Erythroblast (primary cell): ENCODE data around the gene RBKS.

ENCODE experiments used
- DNase-seq, 2 experiments: peaks; one replicate each; lab custom pipeline; 2025; lab: John Stamatoyannopoulos, UW
- GATA1 ChIP-seq: IDR thresholded peaks from 2 replicates; pipeline ENCODE4 v1.6.1; 2011; ENCODE audit warnings: low read depth, mild to moderate bottlenecking, control low read depth, low read length, moderate library complexity
- POLR2A ChIP-seq: IDR thresholded peaks from 2 replicates; pipeline ENCODE4 v1.6.1; 2011; ENCODE audit warnings: mild to moderate bottlenecking, low read length

Gene RBKS

DNA sequence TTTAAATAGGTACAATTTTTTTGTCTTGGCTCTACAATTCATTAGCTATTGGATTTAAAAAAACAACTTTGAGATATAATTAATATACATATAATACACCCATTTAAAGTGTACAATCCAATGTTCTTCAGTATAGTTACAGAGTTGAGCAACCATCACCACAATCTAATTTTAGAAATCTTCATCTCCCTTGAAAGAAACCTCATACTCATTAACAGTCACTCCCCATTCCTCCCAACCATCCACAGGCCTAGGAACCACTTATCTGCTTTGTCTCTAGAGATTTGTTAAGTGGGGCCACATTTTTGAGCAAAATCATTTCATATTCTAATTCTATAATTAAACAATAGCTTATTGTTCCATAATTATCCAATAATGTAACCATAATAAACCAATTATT, 86.0 kb downstream of the RBKS start:
- DNase-seq, result no peak

DNA sequence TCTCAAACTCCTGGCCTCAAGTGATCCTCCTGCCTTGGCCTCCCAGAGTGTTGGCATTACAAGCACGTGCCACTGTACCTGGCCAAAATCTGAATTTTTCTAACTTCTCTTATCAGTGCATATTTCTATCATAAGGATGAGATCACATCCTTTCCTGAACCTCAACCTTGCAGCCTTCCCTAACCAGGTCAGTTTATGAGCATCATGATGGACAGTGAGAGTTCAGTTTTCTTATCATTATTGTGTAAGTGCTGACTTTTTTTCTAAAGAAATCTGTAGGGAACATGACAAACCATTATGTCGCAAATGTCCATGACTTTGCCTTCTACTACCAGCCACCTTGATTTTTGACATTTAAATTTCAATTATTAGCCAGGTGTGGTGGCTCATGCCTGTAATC, 87.1 kb downstream of the RBKS start:
- no peak for DNase-seq
- TF ChIP-seq POLR2A, result no peak
- TF ChIP-seq GATA1, result no peak

More for the DNA sequence above, 86.0 kb downstream of the RBKS start:
- TF ChIP-seq POLR2A (no peak), GATA1 (no peak)

DNA sequence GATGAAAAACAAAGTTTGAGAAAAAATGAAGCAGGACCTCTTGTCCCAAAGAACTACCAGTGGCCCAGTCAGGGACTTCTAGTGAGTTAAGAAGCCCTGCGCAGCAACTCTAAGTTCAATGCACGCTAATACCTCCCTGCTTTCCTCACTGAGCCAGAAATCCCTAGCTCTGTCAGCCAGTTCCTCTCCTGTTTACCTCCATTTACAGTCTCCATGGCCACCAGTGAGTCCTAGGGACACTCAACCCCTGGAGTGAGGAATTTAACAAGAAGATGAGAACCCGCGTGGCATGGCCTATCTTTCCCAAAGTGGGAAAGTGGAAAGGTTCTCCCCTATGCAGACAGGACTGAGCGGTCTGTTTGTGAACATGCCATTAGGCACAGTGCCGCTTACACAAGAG, 87.6 kb downstream of the RBKS start:
- TF ChIP-seq POLR2A (no peak), GATA1 (no peak)
- no peak for DNase-seq

DNA sequence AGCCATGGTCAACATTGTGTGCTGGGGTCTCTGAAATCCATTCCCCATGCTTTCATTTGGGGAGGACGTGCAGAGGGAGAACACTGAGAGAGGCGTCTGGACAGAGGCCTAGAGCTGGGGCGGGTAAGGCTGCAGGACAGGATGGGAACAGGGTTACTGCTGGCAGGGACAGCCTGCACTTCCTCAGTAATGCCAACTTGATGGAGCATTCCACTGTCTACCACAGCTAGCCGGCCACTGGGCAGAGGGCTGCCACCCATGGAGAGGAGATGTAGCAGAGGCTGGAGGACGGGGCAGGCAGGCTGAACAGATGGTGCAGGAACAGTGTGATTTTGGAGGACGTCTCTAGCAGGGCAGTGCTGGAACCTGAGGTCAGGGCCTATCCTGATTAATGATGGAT, 89.3 kb downstream of the RBKS start:
- DNase-seq, result no peak

DNA sequence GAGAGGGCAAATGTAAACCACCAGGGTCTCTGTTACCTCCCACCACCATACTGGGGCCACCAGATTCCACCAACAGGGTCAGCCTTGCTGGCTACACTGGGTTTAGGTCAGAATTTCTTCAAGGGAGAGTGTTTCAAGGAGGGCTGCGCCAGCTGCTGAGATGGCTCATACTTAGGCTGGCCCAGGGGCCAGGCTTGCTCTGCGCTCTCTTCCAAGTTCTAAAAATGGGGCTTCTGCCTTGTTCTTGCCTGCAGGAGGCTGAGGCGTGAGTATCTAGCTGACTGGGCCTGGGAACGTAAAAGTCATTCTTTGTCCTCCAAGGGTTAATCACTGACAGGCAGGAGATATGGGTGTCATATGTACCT, 90.6 kb downstream of the RBKS start:
- DNase-seq, result no peak
- TF ChIP-seq POLR2A (no peak), GATA1 (no peak)

More for the DNA sequence above, 89.3 kb downstream of the RBKS start:
- TF ChIP-seq POLR2A, result no peak
- TF ChIP-seq GATA1, result no peak

DNA sequence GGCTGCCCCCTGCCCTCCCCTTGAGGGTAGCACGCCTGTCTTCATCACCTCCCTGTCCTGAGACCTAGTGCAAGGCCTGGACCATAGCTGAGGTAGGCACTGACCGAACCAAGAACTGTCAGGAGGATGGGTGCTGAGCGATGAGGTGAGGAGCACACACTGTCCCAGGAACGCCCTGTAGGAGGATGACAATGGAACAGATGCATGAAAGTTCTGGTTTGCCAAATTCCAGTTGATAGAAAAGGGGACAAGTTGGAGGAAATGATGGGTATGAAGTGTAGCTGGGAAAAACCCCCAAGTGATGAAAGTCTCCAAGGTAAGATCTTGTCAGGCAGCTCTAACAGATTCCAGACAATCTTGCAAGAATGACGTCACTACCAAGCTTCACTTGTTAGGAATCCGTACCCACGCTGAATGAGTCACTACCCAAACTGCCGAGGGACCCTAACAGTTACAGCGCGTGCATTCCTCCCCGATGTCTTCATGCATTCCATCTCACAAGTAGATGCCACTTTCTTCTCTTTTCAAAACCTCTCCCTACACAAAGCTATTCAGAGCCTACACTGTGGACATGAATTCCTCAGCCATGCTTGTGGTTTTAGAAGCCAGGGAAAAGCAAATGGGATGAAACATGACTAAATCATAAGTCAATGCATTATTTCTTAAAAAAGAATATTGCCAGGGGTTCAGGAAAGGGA, 91.1 kb downstream of the RBKS start:
- no peak for TF ChIP-seq GATA1
- DNase-seq, result no peak

DNA sequence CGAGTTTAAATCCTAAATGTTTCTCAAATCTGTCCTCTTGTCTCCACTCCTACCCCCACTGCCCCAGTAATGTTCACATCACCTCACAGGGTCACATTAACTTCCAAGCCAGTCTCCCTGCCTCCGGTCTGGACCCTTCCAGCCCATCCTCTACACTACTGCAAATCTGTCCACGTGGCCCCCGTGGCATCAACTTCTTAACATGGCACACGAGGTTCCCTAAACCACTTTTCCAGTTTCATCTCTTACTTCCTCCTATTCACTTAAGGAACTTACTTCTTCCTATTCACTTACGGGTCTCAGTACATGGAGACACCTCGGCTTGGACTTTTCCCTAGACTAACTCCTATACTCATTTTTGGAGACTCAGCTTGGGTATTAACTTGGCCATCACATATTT, 91.7 kb downstream of the RBKS start:
- DNase-seq, result no peak
- TF ChIP-seq POLR2A (no peak), GATA1 (no peak)

DNA sequence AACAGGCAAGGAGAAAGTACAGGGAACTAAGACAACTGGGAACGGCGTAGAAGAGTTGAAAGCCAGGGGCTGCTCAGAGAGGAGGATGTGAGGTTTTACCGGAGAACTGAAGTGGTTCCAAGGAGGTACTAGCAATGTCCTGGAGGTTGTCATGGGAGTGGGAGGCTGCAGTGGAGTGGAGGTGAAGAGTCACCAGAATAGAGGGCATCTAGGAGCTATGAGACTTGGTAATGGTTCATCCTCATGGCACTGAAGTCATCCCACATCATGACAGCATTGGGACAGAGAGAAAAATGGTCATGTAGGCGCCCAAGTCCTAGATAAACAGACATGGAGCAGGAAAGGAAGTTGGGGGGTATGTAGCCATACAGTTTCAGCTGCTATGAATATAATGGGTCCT, 92.3 kb downstream of the RBKS start:
- DNase-seq, result no peak

DNA sequence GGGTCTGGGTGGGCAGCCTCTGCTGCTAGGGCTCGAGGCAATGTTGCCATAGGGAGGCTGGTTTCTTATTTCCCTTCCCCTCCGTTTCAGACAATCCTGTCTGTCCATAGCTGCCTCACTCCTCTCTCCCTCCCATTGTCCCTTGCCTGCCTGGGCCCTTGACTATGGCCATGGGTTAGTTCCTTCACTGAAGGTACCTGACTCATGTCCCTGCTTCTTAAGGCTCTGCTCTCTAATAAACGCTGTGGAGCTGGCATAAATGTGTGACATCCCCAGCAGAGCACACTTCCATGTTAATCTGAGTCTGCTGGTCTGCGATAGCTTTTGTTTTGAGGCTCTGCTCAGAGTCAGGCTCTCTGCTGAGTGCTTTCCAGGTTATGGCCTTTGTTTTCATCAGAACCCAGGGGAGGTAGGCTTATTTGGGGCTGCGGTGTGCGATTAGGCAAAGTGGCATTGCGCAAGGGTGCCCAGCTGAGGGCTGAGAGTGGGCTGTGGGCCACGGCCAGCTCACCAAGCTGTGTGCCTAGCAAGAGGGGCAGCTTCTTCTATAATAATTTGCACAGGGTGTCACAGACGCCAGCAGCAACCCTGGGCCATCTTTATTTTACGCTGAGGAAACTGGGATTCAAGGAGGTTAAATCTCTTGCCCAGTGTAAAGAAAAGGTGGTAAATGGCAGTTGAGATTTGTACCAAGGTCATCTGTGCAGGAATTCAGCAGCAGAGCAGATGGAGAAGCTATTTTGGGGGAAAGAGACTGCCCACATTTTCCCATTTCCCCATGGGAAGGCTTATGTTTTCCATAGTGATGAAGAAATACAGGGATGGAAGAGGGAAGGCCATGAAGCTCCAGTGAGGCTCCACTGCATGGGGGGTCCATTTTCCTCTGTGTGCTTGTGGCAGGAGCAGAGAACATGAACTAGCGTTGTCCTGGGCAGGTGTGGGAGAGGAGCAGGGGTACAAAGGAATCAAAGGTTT, 93.1 kb downstream of the RBKS start:
- DNase-seq, result no peak
- TF ChIP-seq POLR2A (no peak), GATA1 (no peak)

More for the DNA sequence above, 92.3 kb downstream of the RBKS start:
- no peak for TF ChIP-seq POLR2A

DNA sequence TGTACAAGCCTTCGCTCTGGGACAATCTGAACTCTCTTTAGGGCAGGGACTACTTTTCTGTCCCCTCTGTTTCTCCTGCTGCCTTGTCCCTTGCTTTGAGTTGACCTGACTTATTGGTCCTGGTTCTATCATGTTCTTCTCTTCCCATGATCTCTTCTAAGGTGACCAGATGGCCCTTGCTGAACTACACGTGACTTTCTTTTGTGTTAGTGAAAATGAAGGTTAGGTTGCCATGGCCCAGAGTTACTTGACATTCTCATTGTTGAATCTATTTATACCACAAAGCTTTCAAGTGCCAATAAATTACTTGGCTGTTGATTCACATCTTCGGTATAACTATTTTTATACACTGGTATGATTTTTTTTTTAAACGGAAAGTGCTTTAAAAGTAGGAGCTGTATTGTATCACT, 94.3 kb downstream of the RBKS start:
- DNase-seq, result no peak

DNA sequence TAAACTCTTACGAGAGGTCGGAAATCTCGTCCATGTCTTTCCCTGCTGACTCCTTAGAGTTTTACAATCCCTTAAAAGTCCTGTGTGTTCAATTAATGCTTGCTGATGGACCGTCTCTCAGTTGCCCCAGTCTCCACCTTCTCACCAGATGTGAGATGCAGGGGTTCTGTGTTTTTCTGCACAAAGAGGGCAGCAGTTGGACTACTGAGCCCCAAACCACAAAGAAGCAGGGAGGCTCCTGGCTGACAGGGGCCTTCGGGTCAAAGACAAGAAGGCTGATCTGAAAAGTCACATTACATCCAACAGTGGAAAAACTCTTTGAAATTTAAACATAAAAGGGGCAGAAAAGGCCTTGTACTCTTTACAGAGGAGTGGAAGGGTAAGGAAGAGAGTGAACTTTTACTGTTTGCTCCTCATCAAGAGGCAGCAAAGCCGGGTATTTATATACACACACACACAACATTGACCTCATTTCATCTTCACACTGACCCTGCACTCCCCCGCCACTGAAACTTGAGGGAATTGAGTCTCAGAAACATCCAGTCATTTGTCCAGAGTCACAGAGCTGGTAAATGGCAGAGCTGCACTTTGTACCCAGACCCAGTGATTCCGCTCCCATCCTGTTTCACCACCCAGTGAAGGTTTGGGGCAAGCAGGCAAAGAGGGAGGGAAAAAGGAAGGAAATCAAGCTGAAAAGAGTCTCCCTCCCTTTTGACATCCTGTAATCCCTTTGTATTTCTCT, 94.9 kb downstream of the RBKS start:
- DNase-seq, result no peak
- TF ChIP-seq GATA1 (no peak), POLR2A (no peak)

More for the DNA sequence above, 94.3 kb downstream of the RBKS start:
- TF ChIP-seq GATA1, result no peak
- no peak for TF ChIP-seq POLR2A

DNA sequence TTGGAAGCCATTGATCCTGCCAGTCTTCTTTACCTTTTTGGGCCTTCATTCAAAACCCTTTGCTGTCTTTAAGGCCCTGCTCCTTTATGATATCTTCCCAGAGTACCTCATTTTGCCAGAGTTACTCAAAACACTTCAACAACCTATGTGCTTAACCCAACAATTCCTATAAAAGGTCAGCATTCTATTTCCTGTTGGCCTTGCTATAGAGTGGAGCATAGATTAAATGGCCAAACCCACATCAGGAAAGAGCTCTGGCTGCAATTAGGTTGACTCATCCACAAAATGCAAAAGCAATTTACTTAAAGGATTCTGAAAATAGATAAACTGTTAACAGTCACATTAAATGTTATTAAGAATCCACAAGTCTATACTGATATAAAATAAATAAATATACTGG, 97.4 kb downstream of the RBKS start:
- DNase-seq, result no peak
- TF ChIP-seq GATA1 (no peak), POLR2A (no peak)

DNA sequence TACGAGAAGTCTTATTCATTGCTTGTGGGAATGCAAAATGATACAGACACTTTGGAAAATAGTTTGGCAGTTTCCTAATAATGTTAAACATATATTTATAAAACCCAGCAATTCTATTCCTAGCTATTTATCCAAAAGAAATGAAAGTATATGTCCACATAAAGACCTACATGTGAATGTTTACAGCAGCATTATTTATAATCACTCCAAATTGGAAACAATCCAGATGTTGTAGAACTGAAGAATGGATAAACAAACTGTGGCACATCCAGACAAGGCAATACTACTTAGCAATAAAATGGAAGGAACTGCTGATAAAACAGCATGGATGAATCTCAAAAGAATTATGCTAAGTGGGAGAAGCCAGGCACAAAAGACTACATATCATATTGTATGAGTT, 99.4 kb downstream of the RBKS start:
- no peak for DNase-seq
- TF ChIP-seq GATA1 (no peak), POLR2A (no peak)

DNA sequence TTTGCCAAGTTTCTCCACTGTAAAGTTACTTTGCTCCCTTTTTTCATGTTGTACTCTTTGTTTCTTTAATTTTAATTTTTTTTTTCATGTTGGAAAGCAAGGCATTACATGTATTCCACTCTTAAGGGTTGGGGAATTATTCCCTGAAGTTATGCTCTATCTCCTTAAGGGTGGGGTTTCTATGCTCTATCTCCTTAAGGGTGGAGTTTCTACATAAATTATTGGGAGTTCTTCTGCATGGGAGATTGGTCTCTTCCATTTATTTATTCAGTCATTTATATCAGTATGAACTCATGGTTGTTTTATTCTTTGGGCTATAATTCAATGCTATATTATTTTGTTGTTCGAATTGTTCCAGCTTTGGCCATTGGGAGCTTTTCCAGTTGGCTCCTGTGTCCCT, 107.5 kb downstream of the RBKS start:
- no peak for TF ChIP-seq POLR2A
- no peak for TF ChIP-seq GATA1

More for the DNA sequence above, 107.5 kb downstream of the RBKS start:
- no peak for DNase-seq
